Endothelial cell of umbilical vein (primary cell): ENCODE measurements around the gene MACROD2. TPM values are rescaled to one million over a fixed set of nuclear protein-coding genes. Genes with fewer than 3 reads are reported as not detected.

Experiments
- BruUV-seq: library from RNA; stranded (reverse); fragments of 400-500 nt; replicated peaks from 2 replicates; lab custom pipeline; 2021; lab: Mats Ljungman, UMichigan
- CTCF ChIA-PET: fragments of 300-600, 350-600 bp; sonication (Branson Sonifier 250); formaldehyde crosslinking; loops from one replicate; lab custom pipeline; 2021; ENCODE audit warnings: antibody characterized with exemption, inconsistent platforms; lab: Charles Lee
- POLR2A ChIA-PET: fragments of 300-600, 350-600 bp; sonication (Branson Sonifier 250); formaldehyde crosslinking; loops from one replicate; lab custom pipeline; 2021; ENCODE audit warnings: antibody characterized with exemption, inconsistent platforms; lab: Charles Lee
- DNase-seq: peaks from one replicate; pipeline ENCODE4 v3.0.0-alpha.2; 2011; ENCODE audit warnings: low read depth, low spot score
- FAIRE-seq: peaks from 2 replicates; lab custom pipeline; 2011; peaks lifted over from hg19 to GRCh38; lab: Jason Lieb, UNC
- H2AFZ ChIP-seq: 2 replicates; pipeline ENCODE4 v1.6.0; 2012; ENCODE audit warnings: low read depth, low read length, control low read depth, inconsistent platforms
- H3K27ac ChIP-seq: 2 replicates; pipeline ENCODE4 v1.5.1; 2011; ENCODE audit warnings: low read depth, mild to moderate bottlenecking, control low read depth, low read length, moderate library complexity; ENCODE audit not compliant: insufficient read depth
- H3K27me3 ChIP-seq, 2 experiments: 2 replicates each; pipeline versions ENCODE4 v1.6.0 to v1.6.1; 2011; ENCODE audit warnings: low read length in 2 of 2, mixed read lengths in 1 of 2; ENCODE audit not compliant: control insufficient read depth in 2 of 2, insufficient read depth in 2 of 2
- H3K36me3 ChIP-seq, 2 experiments: 2 replicates in 1 of 2; 3 replicates in 1 of 2; pipeline ENCODE4 v1.5.1; 2011; ENCODE audit warnings: low read length in 2 of 2, mild to moderate bottlenecking in 1 of 2, moderate library complexity in 1 of 2; ENCODE audit not compliant: control insufficient read depth in 2 of 2, insufficient read depth in 2 of 2; ENCODE audit errors: extremely low read depth in 1 of 2
- H3K4me1 ChIP-seq: 3 replicates; pipeline ENCODE4 v1.5.1; 2011; ENCODE audit warnings: mild to moderate bottlenecking, low read length; ENCODE audit not compliant: control insufficient read depth, insufficient read depth; ENCODE audit errors: extremely low read depth
- H3K4me2 ChIP-seq: 2 replicates; pipeline ENCODE4 v1.6.1; 2011; ENCODE audit warnings: low read length, control low read depth, mixed read lengths; ENCODE audit not compliant: insufficient read depth
- H3K4me3 ChIP-seq, 3 experiments: fragments of 200-600 bp in 1 of 3; sonication (generic), shearing (Covaris generic) in 1 of 3; replicated peaks in 1 of 3; 2 replicates each; pipeline ENCODE4 v1.5.1; 2011 to 2016; ENCODE audit warnings: control low read depth in 3 of 3, low read length in 3 of 3, mild to moderate bottlenecking in 2 of 3, inconsistent platforms in 1 of 3, low read depth in 1 of 3, moderate library complexity in 1 of 3; ENCODE audit not compliant: insufficient read depth in 1 of 3
- H3K79me2 ChIP-seq: 2 replicates; pipeline ENCODE4 v1.6.0; 2012; ENCODE audit warnings: low read length, inconsistent platforms; ENCODE audit not compliant: control insufficient read depth, insufficient read depth
- H3K9ac ChIP-seq: replicated peaks from 2 replicates; pipeline ENCODE3; 2011; ENCODE audit warnings: low read length, control low read depth; ENCODE audit not compliant: insufficient read depth; ENCODE audit errors: extremely low read depth
- H3K9me1 ChIP-seq: replicated peaks from 3 replicates; pipeline ENCODE4 v1.6.0; 2011; ENCODE audit warnings: mild to moderate bottlenecking, low read length; ENCODE audit not compliant: control insufficient read depth, insufficient read depth; ENCODE audit errors: extremely low read depth
- H3K9me3 ChIP-seq: replicated peaks from 2 replicates; pipeline ENCODE4 v1.5.1; 2012; ENCODE audit warnings: low read length, inconsistent platforms; ENCODE audit not compliant: control insufficient read depth, insufficient read depth
- H4K20me1 ChIP-seq: replicated peaks from 2 replicates; pipeline ENCODE3; 2011; ENCODE audit warnings: mild to moderate bottlenecking, low read length; ENCODE audit not compliant: control insufficient read depth, insufficient read depth; ENCODE audit errors: extremely low read depth
- CTCF ChIP-seq, 2 donors: IDR thresholded peaks; 1 replicate in 1 of 2; 2 replicates in 1 of 2; pipeline ENCODE4 v1.5.1; 2011; ENCODE audit warnings: low read length in 2 of 2, mild to moderate bottlenecking in 2 of 2, moderate library complexity in 2 of 2, control low read depth in 1 of 2, inconsistent platforms in 1 of 2, low read depth in 1 of 2; ENCODE audit not compliant: insufficient read depth in 1 of 2; ENCODE audit errors: extremely low read depth in 1 of 2
- EZH2 ChIP-seq: IDR thresholded peaks from 2 replicates; pipeline ENCODE4 v1.6.1; 2012; ENCODE audit warnings: borderline replicate concordance, low read depth, mild to moderate bottlenecking, moderate library complexity, low read length, inconsistent platforms; ENCODE audit not compliant: severe bottlenecking
- FOS ChIP-seq: IDR thresholded peaks from 2 replicates; pipeline ENCODE4 v1.6.1; 2011; ENCODE audit warnings: mild to moderate bottlenecking, low read length, moderate library complexity, borderline replicate concordance; ENCODE audit not compliant: insufficient read depth
- GATA2 ChIP-seq: IDR thresholded peaks from 2 replicates; pipeline ENCODE4 v1.7.0; 2011; ENCODE audit warnings: low read depth, mild to moderate bottlenecking, moderate library complexity, mixed read lengths, low read length; ENCODE audit not compliant: insufficient read length, insufficient read depth
- JUN ChIP-seq: IDR thresholded peaks from 2 replicates; pipeline ENCODE4 v1.6.1; 2011; ENCODE audit warnings: borderline replicate concordance, low read depth; ENCODE audit not compliant: insufficient read length, insufficient read depth
- MAX ChIP-seq: IDR thresholded peaks from 2 replicates; pipeline ENCODE4 v1.6.1; 2011; ENCODE audit not compliant: insufficient read depth, insufficient read length
- MYC ChIP-seq: IDR thresholded peaks from one replicate; pipeline ENCODE4 v1.6.1; 2011; ENCODE audit warnings: mild to moderate bottlenecking, low read depth, low read length
- POLR2A ChIP-seq: IDR thresholded peaks from 2 replicates; pipeline ENCODE4 v1.6.1; 2012; ENCODE audit warnings: low read depth, mild to moderate bottlenecking, control low read depth, low read length
- POLR2AphosphoS5 ChIP-seq: IDR thresholded peaks from 2 replicates; pipeline ENCODE4 v1.6.1; 2012; ENCODE audit warnings: low read depth, mild to moderate bottlenecking, control low read depth, low read length, moderate library complexity; ENCODE audit not compliant: insufficient read depth
- dilution Hi-C: fragments of 300-500 bp; cut with MboI; formaldehyde crosslinking; loops from one replicate; pipeline ENCODE4 v1.15.0; 2019; ENCODE audit warnings: low sequenced_read_pairs; ENCODE audit not compliant: extremely low pct_ligation_motif_present
- intact Hi-C: fragments of 100-400 bp; cut with micrococcal nuclease; formaldehyde crosslinking; loops from one replicate; pipeline ENCODE4 v1.10.0; 2022
- polyA plus RNA-seq, 4 experiments: library from polyadenylated mRNA; depleted of rRNA in 3 of 4; stranded (reverse) in 3 of 4; unstranded in 1 of 4; fragments of >200 nt; gene quantifications; 2 replicates each; pipeline versions ENCODE4 v1.2.1 to v1.2.3, GENCODE V29; 2011 to 2012; ENCODE audit warnings: missing spikeins in 1 of 4
- total RNA-seq: library from RNA; stranded (reverse); gene quantifications from 2 replicates; pipeline ENCODE4 v1.2.3, GENCODE V29; 2021

The MACROD2 gene
- total and polyA plus RNA-seq, 2 donors (not counting 3 experiments of a cell fraction or from before 2014, with no cell fraction given): 0.11 to 0.73 TPM

GRCh38 chr20:14612391-14612790, 617.1 kb downstream of the MACROD2 start:
- no peaks in the 10 kb centered on the region for H3K4me1 ChIP-seq
- H3K4me2 ChIP-seq: no peak overlapping the region
- DNase-seq (no peak), FAIRE-seq (no peak)
- no peaks in the 10 kb centered on the region for H3K9me1 ChIP-seq
- H3K27me3 ChIP-seq: no peaks in the 10 kb centered on the region
- no peaks in the 10 kb centered on the region for H3K36me3 ChIP-seq
- intact Hi-C loops: no loop called here
- no peak overlapping the region for H3K27ac ChIP-seq
- no peak overlapping the region for H3K9ac ChIP-seq
- TF ChIP-seq CTCF (IDR thresholded peaks at IDR 0.05; ENCODE audit: extremely low read depth in 1 of 2, insufficient read depth in 1 of 2, low read depth in 1 of 2, low read length in 2 of 2) (no peak), POLR2AphosphoS5 (no peak), JUN (no peak), POLR2A (no peak), MAX (no peak), GATA2 (no peak), EZH2 (no peak), MYC (no peak), FOS (no peak)
- no peaks in the 10 kb centered on the region for H3K79me2 ChIP-seq
- CTCF ChIA-PET: interaction anchor here (1.4 to 1.8 kb wide), 2 partner anchors 64 to 275 kb away, joined by 3 to 4 read pairs; partner anchors contain the start of gene FLRT3
- H3K4me3 ChIP-seq: no peak overlapping the region
- no peaks in the 10 kb centered on the region for H4K20me1 ChIP-seq
- BruUV-seq: no TSS peak
- POLR2A ChIA-PET: no interaction called here
- dilution Hi-C loops: no loop called here
- no peaks in the 10 kb centered on the region for H3K9me3 ChIP-seq
- no peak overlapping the region for H2AFZ ChIP-seq
